GM23338 (cell line): ENCODE results near the gene TOX2. TPM values are rescaled to one million over a fixed set of nuclear protein-coding genes. Genes with fewer than 3 reads are reported as not detected.

ENCODE experiments used
- ATAC-seq: fragments of 200-7000 bp; cut with Tn5 transposase; 3 replicates; pipeline ENCODE4 v1.9.1; 2020
- DNase-seq: peaks from one replicate; pipeline ENCODE4 v3.0.0-alpha.2; 2015; ENCODE audit warnings: low spot score
- H2AFZ ChIP-seq: fragments of 200-600 bp; sonication (generic); 2 replicates; pipeline ENCODE4 v1.8.0; 2016; ENCODE audit warnings: antibody characterized with exemption, mild to moderate bottlenecking, moderate library complexity
- H3F3A ChIP-seq: fragments of 200-600 bp; sonication (generic); replicated peaks from 2 replicates; pipeline ENCODE4 v1.8.0; 2017; ENCODE audit warnings: antibody characterized with exemption, mixed run types, low read depth
- H3K27ac ChIP-seq: fragments of 200-600 bp; sonication (generic); 2 replicates; pipeline ENCODE4 v1.6.1; 2016; ENCODE audit warnings: low read depth
- H3K27me3 ChIP-seq: fragments of 200-600 bp; sonication (generic); 2 replicates; pipeline ENCODE4 v1.8.0; 2016; ENCODE audit warnings: mild to moderate bottlenecking, mixed run types, moderate library complexity; ENCODE audit not compliant: insufficient read depth
- H3K36me3 ChIP-seq: fragments of 200-600 bp; sonication (generic); 2 replicates; pipeline ENCODE4 v1.8.0; 2016; ENCODE audit warnings: mild to moderate bottlenecking; ENCODE audit not compliant: insufficient read depth
- H3K4me1 ChIP-seq: fragments of 200-600 bp; sonication (generic); 2 replicates; pipeline ENCODE4 v1.8.0; 2016; ENCODE audit warnings: mild to moderate bottlenecking, moderate library complexity; ENCODE audit not compliant: insufficient read depth
- H3K4me2 ChIP-seq: fragments of 200-600 bp; sonication (generic); 2 replicates; pipeline ENCODE4 v1.7.1; 2017; ENCODE audit warnings: mixed run types
- H3K4me3 ChIP-seq: fragments of 200-600 bp; sonication (generic); 2 replicates; pipeline ENCODE4 v1.6.1; 2016; ENCODE audit warnings: mixed run types
- H3K79me2 ChIP-seq: fragments of 200-600 bp; sonication (generic); replicated peaks from 2 replicates; pipeline ENCODE4 v1.8.0; 2017; ENCODE audit warnings: mild to moderate bottlenecking; ENCODE audit not compliant: insufficient read depth
- H3K9me2 ChIP-seq: fragments of 200-600 bp; sonication (generic); 2 replicates; pipeline ENCODE4 v1.8.0; 2017; ENCODE audit not compliant: insufficient read depth
- H4K20me1 ChIP-seq: fragments of 200-600 bp; sonication (generic); replicated peaks from 2 replicates; pipeline ENCODE4 v1.8.0; 2017; ENCODE audit warnings: mild to moderate bottlenecking; ENCODE audit not compliant: insufficient read depth
- H3K27ac Mint-ChIP-seq: 2 replicates; pipeline ENCODE4 v1.8.0; 2020; ENCODE audit warnings: inconsistent platforms, mild to moderate bottlenecking, moderate library complexity, mixed read lengths
- H3K27me3 Mint-ChIP-seq: 3 replicates; pipeline ENCODE4 v1.8.0; 2022; ENCODE audit warnings: low read depth, mild to moderate bottlenecking, moderate library complexity, mixed read lengths, inconsistent platforms; ENCODE audit not compliant: insufficient read depth, poor library complexity
- H3K36me3 Mint-ChIP-seq: 3 replicates; pipeline ENCODE4 v1.8.0; 2021; ENCODE audit warnings: low read depth, mild to moderate bottlenecking, inconsistent platforms, moderate library complexity, mixed read lengths
- H3K4me1 Mint-ChIP-seq: 3 replicates; pipeline ENCODE4 v1.8.0; 2020; ENCODE audit warnings: mild to moderate bottlenecking, inconsistent platforms, mixed read lengths
- H3K4me3 Mint-ChIP-seq: 3 replicates; pipeline ENCODE4 v1.8.0; 2021; ENCODE audit warnings: moderate library complexity, mild to moderate bottlenecking, inconsistent platforms, mixed read lengths
- H3K9me3 Mint-ChIP-seq: 3 replicates; pipeline ENCODE4 v1.8.0; 2020; ENCODE audit warnings: moderate library complexity, mild to moderate bottlenecking, inconsistent platforms, mixed read lengths
- EZH2 ChIP-seq: fragments of 200-600 bp; sonication (generic); IDR thresholded peaks from one replicate; pipeline ENCODE4 v1.8.0; 2017; ENCODE audit warnings: antibody characterized with exemption, mild to moderate bottlenecking, low read depth; ENCODE audit not compliant: unreplicated experiment
- JUNB ChIP-seq: IDR thresholded peaks from one replicate; pipeline ENCODE4 v1.6.1; 2016; ENCODE audit warnings: antibody characterized with exemption; ENCODE audit not compliant: unreplicated experiment
- POLR2AphosphoS5 ChIP-seq: IDR thresholded peaks from 2 replicates; pipeline ENCODE4 v1.6.1; 2016; ENCODE audit warnings: antibody characterized with exemption, low read depth
- STAT1 ChIP-seq: IDR thresholded peaks from one replicate; pipeline ENCODE4 v1.6.1; 2016; ENCODE audit warnings: antibody characterized with exemption; ENCODE audit not compliant: unreplicated experiment
- ZNF114 ChIP-seq: fragments of 250-450 bp; sonication (Bioruptor Pico); IDR thresholded peaks from 2 replicates; pipeline ENCODE4 v1.5.0; 2020; ENCODE audit warnings: mild to moderate bottlenecking, moderate library complexity
- polyA plus RNA-seq: library from polyadenylated mRNA; unstranded; fragments of >200 nt; fragmentation: Nextera tagmentation; extraction: Ambion mirVana; gene quantifications from 2 replicates; pipeline ENCODE4 v1.2.1, GENCODE V29; 2016
- total RNA-seq: library from RNA; depleted of rRNA; stranded (reverse); fragments of >200 nt; shearing (Covaris generic); gene quantifications from 2 replicates; pipeline ENCODE4 v1.2.3, GENCODE V29; 2014
- TF ChIP-seq, protein P1 (sequence below): fragments of 250-450 bp; sonication (Bioruptor Pico); IDR thresholded peaks from 2 replicates; pipeline ENCODE4 v1.5.0; 2020; ENCODE audit warnings: mild to moderate bottlenecking, moderate library complexity
- TF ChIP-seq, protein P2 (sequence below), 2 experiments: fragments of 200-600 bp in 1 of 2; sonication (generic) in 1 of 2; conservative IDR thresholded peaks; 2 replicates each; pipeline versions ENCODE4 v1.5.1 to v1.6.1; 2016 to 2017; ENCODE audit warnings: antibody characterized with exemption in 2 of 2, low read depth in 2 of 2, mild to moderate bottlenecking in 2 of 2, moderate library complexity in 1 of 2

The TOX2 gene
- total and polyA plus RNA-seq, 2 experiments from 2014 or later, result 1.4 to 1.5 TPM

DNA sequence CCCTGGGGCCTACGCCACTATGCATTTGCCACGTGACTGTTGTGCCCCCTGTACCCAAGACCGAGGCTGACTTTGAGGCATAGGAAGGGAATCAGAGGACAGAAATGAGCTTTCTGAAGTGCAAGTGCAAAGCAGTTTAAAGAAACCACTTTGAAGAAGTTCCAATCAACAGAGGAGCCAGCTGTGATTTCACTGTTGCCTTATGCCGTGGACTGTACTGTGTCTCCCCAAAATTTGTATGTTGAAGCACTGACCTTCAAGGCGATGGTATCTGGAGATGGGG lies 161.2 kb downstream of the TOX2 start:
- Histone ChIP-seq H3K79me2 (no peaks in the 10 kb centered on the region), H3F3A (no peaks in the 10 kb centered on the region), H3K9me2 (no peaks in the 10 kb centered on the region), H3K36me3 (no peaks in the 10 kb centered on the region), H3K4me2 (no peak overlapping the region), H4K20me1 (no peaks in the 10 kb centered on the region), H3K27ac (no peak overlapping the region), H3K4me3 (no peak overlapping the region), H3K4me1 (no peaks in the 10 kb centered on the region), H3K27me3 (no peaks in the 10 kb centered on the region), H2AFZ (no peak overlapping the region)
- H3K27me3 Mint-ChIP-seq, result no peaks in the 10 kb centered on the region
- H3K36me3 Mint-ChIP-seq, result no peaks in the 10 kb centered on the region
- DNase-seq, result no peak
- H3K4me1 Mint-ChIP-seq, result peaks cover 14% of the 10 kb centered on the region
- H3K9me3 Mint-ChIP-seq, result no peaks in the 10 kb centered on the region
- TF ChIP-seq ZNF114 (CRISPR knock-in tag) (no peak), POLR2AphosphoS5 (no peak), EZH2 (no peak), JUNB (no peak), STAT1 (no peak)
- TF ChIP-seq, protein P1, sequence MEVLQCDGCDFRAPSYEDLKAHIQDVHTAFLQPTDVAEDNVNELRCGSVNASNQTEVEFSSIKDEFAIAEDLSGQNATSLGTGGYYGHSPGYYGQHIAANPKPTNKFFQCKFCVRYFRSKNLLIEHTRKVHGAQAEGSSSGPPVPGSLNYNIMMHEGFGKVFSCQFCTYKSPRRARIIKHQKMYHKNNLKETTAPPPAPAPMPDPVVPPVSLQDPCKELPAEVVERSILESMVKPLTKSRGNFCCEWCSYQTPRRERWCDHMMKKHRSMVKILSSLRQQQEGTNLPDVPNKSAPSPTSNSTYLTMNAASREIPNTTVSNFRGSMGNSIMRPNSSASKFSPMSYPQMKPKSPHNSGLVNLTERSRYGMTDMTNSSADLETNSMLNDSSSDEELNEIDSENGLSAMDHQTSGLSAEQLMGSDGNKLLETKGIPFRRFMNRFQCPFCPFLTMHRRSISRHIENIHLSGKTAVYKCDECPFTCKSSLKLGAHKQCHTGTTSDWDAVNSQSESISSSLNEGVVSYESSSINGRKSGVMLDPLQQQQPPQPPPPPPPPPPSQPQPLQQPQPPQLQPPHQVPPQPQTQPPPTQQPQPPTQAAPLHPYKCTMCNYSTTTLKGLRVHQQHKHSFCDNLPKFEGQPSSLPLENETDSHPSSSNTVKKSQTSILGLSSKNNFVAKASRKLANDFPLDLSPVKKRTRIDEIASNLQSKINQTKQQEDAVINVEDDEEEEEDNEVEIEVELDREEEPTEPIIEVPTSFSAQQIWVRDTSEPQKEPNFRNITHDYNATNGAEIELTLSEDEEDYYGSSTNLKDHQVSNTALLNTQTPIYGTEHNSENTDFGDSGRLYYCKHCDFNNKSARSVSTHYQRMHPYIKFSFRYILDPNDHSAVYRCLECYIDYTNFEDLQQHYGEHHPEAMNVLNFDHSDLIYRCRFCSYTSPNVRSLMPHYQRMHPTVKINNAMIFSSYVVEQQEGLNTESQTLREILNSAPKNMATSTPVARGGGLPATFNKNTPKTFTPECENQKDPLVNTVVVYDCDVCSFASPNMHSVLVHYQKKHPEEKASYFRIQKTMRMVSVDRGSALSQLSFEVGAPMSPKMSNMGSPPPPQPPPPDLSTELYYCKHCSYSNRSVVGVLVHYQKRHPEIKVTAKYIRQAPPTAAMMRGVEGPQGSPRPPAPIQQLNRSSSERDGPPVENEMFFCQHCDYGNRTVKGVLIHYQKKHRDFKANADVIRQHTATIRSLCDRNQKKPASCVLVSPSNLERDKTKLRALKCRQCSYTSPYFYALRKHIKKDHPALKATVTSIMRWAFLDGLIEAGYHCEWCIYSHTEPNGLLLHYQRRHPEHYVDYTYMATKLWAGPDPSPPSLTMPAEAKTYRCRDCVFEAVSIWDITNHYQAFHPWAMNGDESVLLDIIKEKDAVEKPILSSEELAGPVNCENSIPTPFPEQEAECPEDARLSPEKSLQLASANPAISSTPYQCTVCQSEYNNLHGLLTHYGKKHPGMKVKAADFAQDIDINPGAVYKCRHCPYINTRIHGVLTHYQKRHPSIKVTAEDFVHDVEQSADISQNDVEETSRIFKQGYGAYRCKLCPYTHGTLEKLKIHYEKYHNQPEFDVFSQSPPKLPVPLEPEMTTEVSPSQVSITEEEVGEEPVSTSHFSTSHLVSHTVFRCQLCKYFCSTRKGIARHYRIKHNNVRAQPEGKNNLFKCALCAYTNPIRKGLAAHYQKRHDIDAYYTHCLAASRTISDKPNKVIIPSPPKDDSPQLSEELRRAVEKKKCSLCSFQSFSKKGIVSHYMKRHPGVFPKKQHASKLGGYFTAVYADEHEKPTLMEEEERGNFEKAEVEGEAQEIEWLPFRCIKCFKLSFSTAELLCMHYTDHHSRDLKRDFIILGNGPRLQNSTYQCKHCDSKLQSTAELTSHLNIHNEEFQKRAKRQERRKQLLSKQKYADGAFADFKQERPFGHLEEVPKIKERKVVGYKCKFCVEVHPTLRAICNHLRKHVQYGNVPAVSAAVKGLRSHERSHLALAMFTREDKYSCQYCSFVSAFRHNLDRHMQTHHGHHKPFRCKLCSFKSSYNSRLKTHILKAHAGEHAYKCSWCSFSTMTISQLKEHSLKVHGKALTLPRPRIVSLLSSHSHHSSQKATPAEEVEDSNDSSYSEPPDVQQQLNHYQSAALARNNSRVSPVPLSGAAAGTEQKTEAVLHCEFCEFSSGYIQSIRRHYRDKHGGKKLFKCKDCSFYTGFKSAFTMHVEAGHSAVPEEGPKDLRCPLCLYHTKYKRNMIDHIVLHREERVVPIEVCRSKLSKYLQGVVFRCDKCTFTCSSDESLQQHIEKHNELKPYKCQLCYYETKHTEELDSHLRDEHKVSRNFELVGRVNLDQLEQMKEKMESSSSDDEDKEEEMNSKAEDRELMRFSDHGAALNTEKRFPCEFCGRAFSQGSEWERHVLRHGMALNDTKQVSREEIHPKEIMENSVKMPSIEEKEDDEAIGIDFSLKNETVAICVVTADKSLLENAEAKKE (CRISPR knock-in tag), result no peak
- TF ChIP-seq, protein P2, sequence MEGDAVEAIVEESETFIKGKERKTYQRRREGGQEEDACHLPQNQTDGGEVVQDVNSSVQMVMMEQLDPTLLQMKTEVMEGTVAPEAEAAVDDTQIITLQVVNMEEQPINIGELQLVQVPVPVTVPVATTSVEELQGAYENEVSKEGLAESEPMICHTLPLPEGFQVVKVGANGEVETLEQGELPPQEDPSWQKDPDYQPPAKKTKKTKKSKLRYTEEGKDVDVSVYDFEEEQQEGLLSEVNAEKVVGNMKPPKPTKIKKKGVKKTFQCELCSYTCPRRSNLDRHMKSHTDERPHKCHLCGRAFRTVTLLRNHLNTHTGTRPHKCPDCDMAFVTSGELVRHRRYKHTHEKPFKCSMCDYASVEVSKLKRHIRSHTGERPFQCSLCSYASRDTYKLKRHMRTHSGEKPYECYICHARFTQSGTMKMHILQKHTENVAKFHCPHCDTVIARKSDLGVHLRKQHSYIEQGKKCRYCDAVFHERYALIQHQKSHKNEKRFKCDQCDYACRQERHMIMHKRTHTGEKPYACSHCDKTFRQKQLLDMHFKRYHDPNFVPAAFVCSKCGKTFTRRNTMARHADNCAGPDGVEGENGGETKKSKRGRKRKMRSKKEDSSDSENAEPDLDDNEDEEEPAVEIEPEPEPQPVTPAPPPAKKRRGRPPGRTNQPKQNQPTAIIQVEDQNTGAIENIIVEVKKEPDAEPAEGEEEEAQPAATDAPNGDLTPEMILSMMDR (conservative IDR thresholded peaks at IDR 0.05; ENCODE audit: low read depth in 2 of 2), result no peak
- no peak overlapping the region for H3K27ac Mint-ChIP-seq
- no peak overlapping the region for H3K4me3 Mint-ChIP-seq
- no peak for ATAC-seq
